ENCODE results near the gene SPOCK2. TPM values are rescaled to one million over a fixed set of nuclear protein-coding genes. Genes with fewer than 3 reads are reported as not detected.

Gene SPOCK2
- polyA plus RNA-seq, 3 donors = 0.20 to 1.6 (median 0.45) TPM

GRCh38 chr10:72063703-72064391, 24.5 kb downstream of the SPOCK2 start:
- no peak overlapping the region for H3K4me3 ChIP-seq (replicated peaks in 1 of 3; ENCODE audit: low read depth in 2 of 3, low read length in 3 of 3)
- Mint-ChIP-seq H3K4me1 (no peaks in the 10 kb centered on the region), H3K9me3 (no peaks in the 10 kb centered on the region), H3K27me3 (ENCODE audit: low read depth in 3 of 3) (peaks cover 1 to 8% (median 3%) of the 10 kb centered on the region in 3 donors), H3K4me3 (no peak overlapping the region), H3K36me3 (no peaks in the 10 kb centered on the region), H3K27ac (no peak overlapping the region)
- H2AFZ ChIP-seq (ENCODE audit: insufficient read depth, low read depth, low read length, poor library complexity, severe bottlenecking) = no peak overlapping the region
- no peaks in the 10 kb centered on the region for H3K27me3 ChIP-seq (ENCODE audit: control insufficient read depth in 2 of 2, insufficient read depth in 2 of 2, low read length in 2 of 2)
- WGBS (ENCODE audit: insufficient coverage) = 97% methylated on average over 4 of the region's 9 CpGs
- no peak for TF ChIP-seq CTCF (IDR thresholded peaks at IDR 0.05)
- no peaks in the 10 kb centered on the region for H3K79me2 ChIP-seq (ENCODE audit: insufficient read depth, low read length)
- intact Hi-C loops (cut with micrococcal nuclease) = no loop called here
- no peaks in the 10 kb centered on the region for H3K9me3 ChIP-seq (replicated peaks in 1 of 2; ENCODE audit: control insufficient read depth in 1 of 2, insufficient read depth in 1 of 2, low read length in 2 of 2)
- no peaks in the 10 kb centered on the region for H4K20me1 ChIP-seq (ENCODE audit: insufficient read depth, low read length)
- no peaks in the 10 kb centered on the region for H3K4me1 ChIP-seq (ENCODE audit: control insufficient read depth in 1 of 2, insufficient read depth in 2 of 2, low read length in 2 of 2)
- no peak for DNase-seq
- no peak overlapping the region for H3K4me2 ChIP-seq (replicated peaks; ENCODE audit: extremely low read depth, low read length, poor library complexity, severe bottlenecking)
- H3K9ac ChIP-seq (ENCODE audit: insufficient read depth, low read length, poor library complexity, severe bottlenecking) = no peak overlapping the region
- no peaks in the 10 kb centered on the region for H3K36me3 ChIP-seq (replicated peaks in 1 of 2; ENCODE audit: control insufficient read depth in 1 of 2, insufficient read depth in 2 of 2, low read length in 2 of 2)
- H3K27ac ChIP-seq (ENCODE audit: low read depth in 1 of 2, low read length in 2 of 2) = no peak overlapping the region

DNA sequence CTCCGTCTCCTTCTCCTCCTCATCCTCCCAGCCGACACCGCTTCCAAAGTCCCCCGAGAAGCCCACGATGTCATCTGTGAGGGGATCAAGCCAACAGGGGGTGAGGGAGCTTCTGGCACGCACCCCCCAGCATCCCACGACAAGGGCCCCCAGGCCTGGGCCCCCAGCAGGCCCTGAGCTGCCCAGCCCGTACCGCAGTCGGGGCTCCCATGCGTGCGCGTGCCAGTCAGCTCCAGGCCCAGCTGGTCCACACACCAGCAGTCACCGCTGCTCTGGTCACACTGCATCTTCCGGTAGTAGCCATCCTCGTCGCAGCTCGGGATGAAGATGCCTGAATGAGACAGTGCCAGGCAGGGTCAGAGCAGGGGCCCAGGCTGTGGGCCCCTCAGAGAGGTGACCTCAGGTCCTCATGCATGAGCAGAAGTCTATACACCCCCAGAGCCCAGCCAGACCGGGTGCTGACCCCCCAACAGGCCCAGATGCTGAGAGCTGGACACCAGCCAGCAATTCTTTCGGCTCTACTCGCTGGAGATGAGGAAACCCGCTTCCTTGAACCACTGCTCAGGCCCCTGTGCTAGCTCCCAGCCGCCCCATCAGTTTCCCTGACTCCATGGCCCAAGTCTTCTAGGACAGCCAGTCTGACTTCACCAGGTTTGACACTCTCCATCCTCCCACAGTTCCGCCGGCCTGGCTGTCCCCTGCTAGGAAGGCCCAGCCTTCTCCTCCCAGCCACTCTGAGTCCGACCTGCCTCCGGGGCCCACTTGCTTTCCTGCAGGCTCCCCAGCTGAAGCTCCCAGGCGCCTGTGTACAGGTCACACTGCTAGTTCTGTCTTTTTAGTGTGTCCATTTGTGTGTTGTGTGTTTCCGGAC, 25.3 kb downstream of the SPOCK2 start:
- no peak overlapping the region for H3K9ac ChIP-seq (ENCODE audit: insufficient read depth, low read length, poor library complexity, severe bottlenecking)
- H3K36me3 ChIP-seq (replicated peaks in 1 of 2; ENCODE audit: control insufficient read depth in 1 of 2, insufficient read depth in 2 of 2, low read length in 2 of 2) = no peaks in the 10 kb centered on the region
- H3K9me3 ChIP-seq (replicated peaks in 1 of 2; ENCODE audit: control insufficient read depth in 1 of 2, insufficient read depth in 1 of 2, low read length in 2 of 2) = no peaks in the 10 kb centered on the region
- Mint-ChIP-seq H3K4me3 (no peak overlapping the region), H3K4me1 (no peaks in the 10 kb centered on the region), H3K9me3 (no peaks in the 10 kb centered on the region), H3K27ac (no peak overlapping the region), H3K36me3 (no peaks in the 10 kb centered on the region), H3K27me3 (ENCODE audit: low read depth in 3 of 3) (peaks cover 1 to 8% (median 3%) of the 10 kb centered on the region in 3 donors)
- TF ChIP-seq CTCF (IDR thresholded peaks at IDR 0.05) = no peak
- no peaks in the 10 kb centered on the region for H3K79me2 ChIP-seq (ENCODE audit: insufficient read depth, low read length)
- no peak overlapping the region for H3K4me3 ChIP-seq (replicated peaks in 1 of 3; ENCODE audit: low read depth in 2 of 3, low read length in 3 of 3)
- no peaks in the 10 kb centered on the region for H4K20me1 ChIP-seq (ENCODE audit: insufficient read depth, low read length)
- intact Hi-C loops (cut with micrococcal nuclease) = no loop called here
- no peak for DNase-seq
- WGBS (ENCODE audit: insufficient coverage) = 96% methylated on average over 28 of the region's 29 CpGs
- no peaks in the 10 kb centered on the region for H3K4me1 ChIP-seq (ENCODE audit: control insufficient read depth in 1 of 2, insufficient read depth in 2 of 2, low read length in 2 of 2)
- H3K27me3 ChIP-seq (ENCODE audit: control insufficient read depth in 2 of 2, insufficient read depth in 2 of 2, low read length in 2 of 2) = no peaks in the 10 kb centered on the region
- no peak overlapping the region for H3K4me2 ChIP-seq (replicated peaks; ENCODE audit: extremely low read depth, low read length, poor library complexity, severe bottlenecking)
- no peak overlapping the region for H2AFZ ChIP-seq (ENCODE audit: insufficient read depth, low read depth, low read length, poor library complexity, severe bottlenecking)
- no peak overlapping the region for H3K27ac ChIP-seq (ENCODE audit: low read depth in 1 of 2, low read length in 2 of 2)
